ENCODE results near the gene KCNT2.

- no peak for TF ChIP-seq CTCF (IDR thresholded peaks at IDR 0.05)
- no peak for TF ChIP-seq POLR2AphosphoS5 (IDR thresholded peaks at IDR 0.05)
These were observed 30.2 kb upstream of the KCNT2 start for GRCh38 chr1:196638466-196638865.

Measured in gastroesophageal sphincter (tissue), 3 donors.